ENCODE data around the gene HLA-C.
A peak's percentile ranks its signal among the peaks of the same experiment; 100 is the strongest.

HLA-C gene

GRCh38 chr6:31271641-31272357, at the start of gene HLA-C:
TSS of gene HLA-C (minus strand) at chr6:31272092. CDS start at chr6:31272071, 21 bp downstream.
- peak within 1 kb of the TSS; percentile 23; the same call in 1 of the 2 replicates for H3K27ac ChIP-seq
- TF ChIP-seq CTCF (IDR thresholded peaks at IDR 0.05) (peak; percentile 24; the same call in 1 of the 2 replicates), ZFX (IDR thresholded peaks at IDR 0.05; ENCODE audit: borderline replicate concordance) (no peak)

- TF ChIP-seq CTCF (IDR thresholded peaks at IDR 0.05) = no peak
- TF ChIP-seq ZFX (IDR thresholded peaks at IDR 0.05; ENCODE audit: borderline replicate concordance) = no peak
- no peak overlapping the region for H3K27ac ChIP-seq
Measured at GRCh38 chr6:31321005-31321707, 49.3 kb upstream of the HLA-C start.

- H3K27ac ChIP-seq = no peak overlapping the region
- TF ChIP-seq ZFX (IDR thresholded peaks at IDR 0.05; ENCODE audit: borderline replicate concordance) = no peak
- TF ChIP-seq CTCF (IDR thresholded peaks at IDR 0.05) = no peak
Measured at GRCh38 chr6:31317036-31317435, 45.1 kb upstream of the HLA-C start.

- TF ChIP-seq ZFX (IDR thresholded peaks at IDR 0.05; ENCODE audit: borderline replicate concordance) = no peak
- TF ChIP-seq CTCF (IDR thresholded peaks at IDR 0.05) = no peak
- H3K27ac ChIP-seq = no peak overlapping the region
Measured at GRCh38 chr6:31309641-31310040, 37.7 kb upstream of the HLA-C start.

- no peak for TF ChIP-seq ZFX (IDR thresholded peaks at IDR 0.05; ENCODE audit: borderline replicate concordance)
- no peak overlapping the region for H3K27ac ChIP-seq
Measured at GRCh38 chr6:31308845-31309175, 36.9 kb upstream of the HLA-C start.

- no peak for TF ChIP-seq ZFX (IDR thresholded peaks at IDR 0.05; ENCODE audit: borderline replicate concordance)
- TF ChIP-seq CTCF (IDR thresholded peaks at IDR 0.05) = no peak
- no peak overlapping the region for H3K27ac ChIP-seq
Measured at GRCh38 chr6:31308050-31308844, 36.4 kb upstream of the HLA-C start.

- H3K27ac ChIP-seq = no peak overlapping the region
- TF ChIP-seq CTCF (IDR thresholded peaks at IDR 0.05) (no peak), ZFX (IDR thresholded peaks at IDR 0.05; ENCODE audit: borderline replicate concordance) (no peak)
Measured at GRCh38 chr6:31307669-31308049, 35.8 kb upstream of the HLA-C start.

All from 22Rv1 (cell line).